Activated CD4-positive, CD25-positive, alpha-beta regulatory T cell treated with anti-CD3 and anti-CD28 coated beads, Interleukin-2, amount 50 U/mL, for 72 hours (primary cell): Measurements from ENCODE around the gene ZNF620.
A peak's percentile ranks its signal among the peaks of the same experiment; 100 is the strongest.
"Not testable (repeated sequence)": the region's sequence is repeated elsewhere in the genome, so short reads cannot be mapped to it uniquely, and the experiment has no call there.

Source experiments
- DNase-seq: peaks from one replicate; pipeline ENCODE4 v3.0.0; 2021

The ZNF620 gene

GRCh38 chr3:40505599-40506462 is at the start of gene ZNF620:
ZNF620 (plus strand) TSS chr3:40506039; CDS start chr3:40506353, 314 bp downstream.
- peak; percentile 47 for DNase-seq

DNA sequence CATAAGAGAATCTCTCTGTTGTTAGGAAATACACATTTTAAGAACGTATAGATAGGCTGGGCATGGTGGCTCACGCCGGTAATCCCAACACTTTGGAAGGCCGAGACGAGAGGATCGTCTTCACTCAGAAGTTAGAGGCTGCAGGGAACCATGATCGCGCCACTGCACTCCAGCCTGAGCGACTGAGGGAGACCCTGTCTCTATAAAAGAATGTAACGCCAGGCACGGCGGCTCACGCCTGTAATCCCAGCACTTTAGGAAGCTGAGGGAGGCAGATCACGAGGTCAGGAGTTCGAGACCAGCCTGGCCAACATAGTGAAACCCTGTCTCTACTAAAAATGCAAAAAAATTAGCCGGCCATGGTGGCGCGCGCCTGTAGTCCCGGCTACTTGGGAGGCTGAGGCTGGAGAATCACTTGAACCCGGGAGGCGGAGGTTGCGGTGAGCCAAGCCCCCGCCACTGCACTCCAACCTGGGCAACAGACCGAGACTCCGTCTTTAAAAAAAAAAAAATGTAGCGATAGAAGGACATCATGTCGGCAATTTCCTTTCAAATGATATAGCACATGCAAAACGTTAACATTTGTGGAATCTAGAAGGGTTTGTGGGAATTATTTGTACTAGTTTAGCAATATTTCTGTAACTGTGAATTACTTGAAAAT is 49.4 kb upstream of the ZNF620 start:
- no peak for DNase-seq

DNA sequence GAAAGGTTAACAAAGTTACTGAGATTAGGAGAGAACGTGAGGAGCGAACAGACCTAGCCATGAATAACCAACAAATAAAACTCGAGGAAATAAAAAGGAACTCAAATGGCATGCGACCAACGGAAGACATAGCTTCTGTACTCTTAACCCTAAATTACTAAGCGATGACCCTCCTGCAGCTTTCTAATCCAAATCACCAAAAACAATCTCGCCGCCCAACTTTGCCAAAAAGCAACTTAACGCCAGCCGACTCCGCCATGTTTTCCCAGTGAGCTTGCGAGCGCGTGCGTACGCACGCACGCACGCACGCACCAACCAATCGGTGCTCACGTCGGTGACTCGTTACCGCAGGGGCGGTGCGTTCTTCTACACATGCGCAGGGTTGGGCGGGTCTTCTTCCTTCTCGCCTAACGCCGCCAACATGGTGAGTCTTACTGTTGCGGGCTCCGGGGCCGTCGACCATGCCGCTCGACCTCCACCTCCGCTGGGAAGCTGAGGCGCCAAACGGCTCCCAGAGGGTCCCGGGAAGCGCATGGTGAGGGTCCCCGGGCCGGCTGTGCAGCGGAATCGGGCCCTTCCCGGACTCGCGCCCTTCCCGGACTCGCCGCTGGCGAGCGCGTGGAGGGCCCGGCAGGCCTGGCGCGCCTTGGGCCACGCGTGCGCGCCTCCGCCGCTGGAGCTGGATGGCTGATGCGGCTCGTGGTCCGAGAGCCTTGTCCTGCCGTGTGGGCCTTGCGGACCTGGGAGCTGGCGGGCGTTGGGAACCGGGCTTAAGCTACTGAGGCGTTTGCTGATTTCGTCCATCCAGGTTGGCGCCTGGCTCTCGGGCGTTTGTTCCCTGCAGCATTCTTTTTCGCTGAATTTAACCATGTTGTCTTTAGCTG is 48.7 kb upstream of the ZNF620 start, which contains the start of gene RPL14:
Gene RPL14, plus strand, starts transcription at position 400 of the 884 bp plus-strand sequence. Its CDS starts 133 bp downstream, at position 533.
- DNase-seq: peak; percentile 93

DNA sequence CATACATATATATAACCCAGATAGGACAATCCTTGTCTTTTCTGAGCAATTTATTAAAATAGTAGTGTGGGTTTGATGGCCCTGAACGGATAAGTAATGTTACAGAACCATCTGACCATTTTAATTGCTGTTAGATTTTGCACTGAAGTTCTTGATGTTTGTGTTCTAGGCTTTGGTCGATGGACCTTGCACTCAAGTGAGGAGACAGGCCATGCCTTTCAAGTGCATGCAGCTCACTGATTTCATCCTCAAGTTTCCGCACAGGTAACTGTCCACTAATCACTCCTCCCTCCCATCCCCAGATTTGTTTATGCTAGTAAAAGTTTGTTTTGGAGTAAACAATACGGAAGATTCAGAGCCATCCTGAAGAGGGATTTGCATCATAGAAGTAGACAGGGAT is 47.4 kb upstream of the ZNF620 start:
- no peak for DNase-seq

GRCh38 chr3:40460481-40460880 is 45.4 kb upstream of the ZNF620 start:
- not testable (repeated sequence) for DNase-seq

DNA sequence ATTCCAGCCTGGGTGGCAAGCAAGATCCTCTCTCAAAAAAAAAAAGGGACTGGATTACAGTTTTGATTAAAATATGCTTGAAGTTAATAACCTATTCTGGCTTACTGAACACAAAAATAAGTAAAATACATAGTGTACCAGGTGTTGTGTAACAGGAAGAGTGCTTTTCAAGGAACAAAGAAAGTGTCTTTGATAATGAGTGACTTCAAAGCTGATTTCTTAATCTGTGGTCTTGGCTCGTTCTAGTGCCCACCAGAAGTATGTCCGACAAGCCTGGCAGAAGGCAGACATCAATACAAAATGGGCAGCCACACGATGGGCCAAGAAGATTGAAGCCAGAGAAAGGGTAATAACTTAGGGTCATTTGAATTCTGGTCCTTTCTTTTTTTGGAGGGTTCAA is 44.7 kb upstream of the ZNF620 start:
- DNase-seq: no peak

GRCh38 chr3:40462838-40463237 is 43.0 kb upstream of the ZNF620 start:
- not testable (repeated sequence) for DNase-seq

DNA sequence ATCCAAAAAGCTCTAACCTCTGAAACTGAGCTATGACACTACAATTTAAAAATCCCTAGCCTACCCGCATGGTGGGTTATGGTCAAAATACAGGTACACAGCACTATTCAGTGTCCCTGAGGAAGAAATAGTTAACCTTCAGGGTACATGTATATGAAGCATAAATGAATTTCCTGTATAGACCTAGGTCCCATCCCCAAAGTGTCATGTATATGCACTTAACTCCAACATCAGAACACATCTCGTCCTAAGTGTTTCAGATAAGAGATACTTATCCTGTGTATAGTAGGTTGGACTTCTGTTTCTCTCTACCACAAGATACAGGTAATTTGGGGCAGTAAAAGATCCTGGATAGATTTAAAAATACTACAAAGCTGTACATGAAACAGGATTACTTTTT is 42.3 kb upstream of the ZNF620 start:
- DNase-seq: no peak

- no peak for DNase-seq
Measured at GRCh38 chr3:40464339-40465110, 41.3 kb upstream of the ZNF620 start.

GRCh38 chr3:40465111-40465407 is 40.8 kb upstream of the ZNF620 start:
- DNase-seq: no peak

- no peak for DNase-seq
Measured at GRCh38 chr3:40465456-40465855, 40.4 kb upstream of the ZNF620 start.

- no peak for DNase-seq
Measured at GRCh38 chr3:40468018-40468417, 37.8 kb upstream of the ZNF620 start.

GRCh38 chr3:40470701-40471100 is 35.1 kb upstream of the ZNF620 start:
- DNase-seq: no peak

GRCh38 chr3:40476478-40477470 is 29.1 kb upstream of the ZNF620 start, which contains the start of gene ZNF619:
ZNF619 (plus strand) TSS chr3:40477122; CDS start chr3:40477980, 858 bp downstream.
- peak; percentile 54 for DNase-seq

DNA sequence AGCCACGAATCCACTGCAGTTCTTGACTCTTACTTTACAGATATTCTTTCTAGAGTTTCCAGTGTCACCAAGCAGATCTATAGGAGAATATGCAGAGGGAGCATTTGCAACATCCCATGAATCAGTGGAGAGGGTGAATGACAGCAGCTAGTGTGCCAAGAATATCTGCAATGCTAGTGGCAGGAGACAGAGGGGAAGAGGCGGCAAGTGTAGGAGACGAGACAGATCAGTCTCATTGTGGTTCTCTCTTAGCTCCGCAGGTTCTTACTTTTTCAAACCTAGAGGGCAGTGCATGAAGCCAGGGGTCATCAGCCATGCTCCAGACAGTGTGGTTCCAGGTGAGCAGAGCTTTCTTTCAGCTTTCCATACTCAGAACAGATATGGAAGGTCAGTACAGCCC is 28.2 kb upstream of the ZNF620 start:
- DNase-seq: no peak

- no peak for DNase-seq
Measured at GRCh38 chr3:40487172-40487571, 18.7 kb upstream of the ZNF620 start.

GRCh38 chr3:40490916-40491315 is 14.9 kb upstream of the ZNF620 start:
- no peak for DNase-seq

GRCh38 chr3:40494698-40495097 is 11.1 kb upstream of the ZNF620 start:
- no peak for DNase-seq

DNA sequence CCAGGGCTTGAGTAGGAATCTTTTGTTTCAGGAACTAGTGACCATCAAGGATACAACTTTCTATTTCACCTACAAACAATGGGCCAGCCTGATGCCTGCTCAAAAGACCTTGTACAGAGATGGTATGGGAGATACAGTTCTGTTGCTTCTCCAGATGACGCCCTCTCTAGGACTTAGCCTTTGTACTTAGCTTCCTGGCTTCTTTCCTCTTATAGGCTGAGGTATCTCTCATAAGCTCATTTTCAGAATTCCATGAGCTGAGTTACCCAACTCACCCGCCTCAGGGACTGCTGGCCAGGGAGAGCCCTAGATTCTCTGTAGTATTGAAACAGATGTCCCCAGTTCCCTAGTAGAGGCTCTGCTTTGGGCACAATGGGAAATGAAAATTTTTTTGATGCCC is 8.6 kb upstream of the ZNF620 start:
- DNase-seq: no peak

- no peak for DNase-seq
Measured at GRCh38 chr3:40499952-40500351, 5.9 kb upstream of the ZNF620 start.

DNA sequence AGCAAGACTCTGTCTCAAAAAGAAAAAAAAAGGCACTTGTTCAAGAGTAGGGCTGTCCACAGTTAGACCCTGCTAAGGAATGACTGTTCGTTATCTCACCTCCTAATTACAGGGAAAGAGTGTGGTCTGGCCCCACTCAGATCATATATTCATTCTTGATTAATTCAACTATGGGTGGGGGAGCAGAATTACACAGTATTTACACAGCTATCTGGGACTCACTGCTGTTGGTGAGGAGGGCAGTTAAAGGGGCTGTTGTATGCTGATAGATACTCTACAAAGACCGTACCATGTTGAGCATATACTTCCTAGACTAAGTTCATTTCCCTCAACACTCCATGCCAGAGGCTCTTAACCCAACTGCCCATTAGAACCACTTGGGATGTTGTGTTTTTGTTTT is 3.8 kb upstream of the ZNF620 start:
- DNase-seq: no peak
